CD8-positive, alpha-beta memory T cell (primary cell): Measurements from ENCODE around the gene COL19A1. TPM values are rescaled to one million over a fixed set of nuclear protein-coding genes. Genes with fewer than 3 reads are reported as not detected.
"Not testable (repeated sequence)": the region's sequence is repeated elsewhere in the genome, so short reads cannot be mapped to it uniquely, and the experiment has no call there.

Source experiments
- CTCF ChIA-PET: fragments of 350-600 bp; sonication (Branson Sonifier 250); formaldehyde crosslinking; loops from one replicate; lab custom pipeline; 2021; ENCODE audit warnings: antibody characterized with exemption; lab: Charles Lee
- POLR2A ChIA-PET: fragments of 350-600 bp; sonication (Branson Sonifier 250); formaldehyde crosslinking; loops from one replicate; lab custom pipeline; 2021; ENCODE audit warnings: antibody characterized with exemption; lab: Charles Lee
- DNase-seq, 5 donors: peaks; one replicate each; pipeline versions ENCODE4 v3.0.0 to v3.0.0-alpha.2; 2020 to 2022; ENCODE audit warnings: mixed read lengths in 1 of 5
- H3K27ac ChIP-seq: one replicate; pipeline ENCODE4 v1.7.0; 2013; ENCODE audit warnings: low read depth, mild to moderate bottlenecking, low read length, moderate library complexity
- H3K27me3 ChIP-seq: 2 replicates; pipeline ENCODE4 v1.7.0; 2013; ENCODE audit warnings: low read length, mild to moderate bottlenecking; ENCODE audit not compliant: insufficient read depth, poor library complexity, severe bottlenecking
- H3K36me3 ChIP-seq: 2 replicates; pipeline ENCODE4 v1.7.0; 2013; ENCODE audit warnings: mild to moderate bottlenecking, low read length, moderate library complexity; ENCODE audit not compliant: insufficient read depth
- H3K4me1 ChIP-seq: 2 replicates; pipeline ENCODE4 v1.7.0; 2013; ENCODE audit warnings: mild to moderate bottlenecking, low read length, moderate library complexity; ENCODE audit not compliant: insufficient read depth
- H3K4me3 ChIP-seq: 2 replicates; pipeline ENCODE4 v1.7.0; 2013; ENCODE audit warnings: mild to moderate bottlenecking, low read length
- H3K9me3 ChIP-seq: 2 replicates; pipeline ENCODE4 v1.7.0; 2013; ENCODE audit warnings: mild to moderate bottlenecking, low read length
- H3K27ac Mint-ChIP-seq, 8 donors: one replicate each; pipeline ENCODE4 v1.8.0; 2020 to 2021; ENCODE audit warnings: mixed read lengths in 8 of 8, mild to moderate bottlenecking in 6 of 8, inconsistent platforms in 3 of 8, moderate library complexity in 3 of 8
- H3K27me3 Mint-ChIP-seq, 2 donors: one replicate each; pipeline ENCODE4 v1.8.0; 2020 to 2021; ENCODE audit warnings: mixed read lengths in 2 of 2, mild to moderate bottlenecking in 1 of 2, moderate library complexity in 1 of 2
- H3K36me3 Mint-ChIP-seq, 3 donors: one replicate each; pipeline ENCODE4 v1.8.0; 2020 to 2021; ENCODE audit warnings: mixed read lengths in 3 of 3, inconsistent platforms in 1 of 3, mild to moderate bottlenecking in 1 of 3
- H3K4me1 Mint-ChIP-seq, 3 donors: one replicate each; pipeline ENCODE4 v1.8.0; 2020 to 2021; ENCODE audit warnings: mixed read lengths in 3 of 3, inconsistent platforms in 1 of 3, mild to moderate bottlenecking in 1 of 3
- H3K4me3 Mint-ChIP-seq, 7 donors: one replicate each; pipeline ENCODE4 v1.8.0; 2020 to 2021; ENCODE audit warnings: mixed read lengths in 7 of 7, mild to moderate bottlenecking in 6 of 7, moderate library complexity in 4 of 7, inconsistent platforms in 2 of 7
- H3K9me3 Mint-ChIP-seq, 5 donors: one replicate each; pipeline ENCODE4 v1.8.0; 2020 to 2022; ENCODE audit warnings: mixed read lengths in 5 of 5, mild to moderate bottlenecking in 3 of 5, moderate library complexity in 2 of 5, inconsistent platforms in 1 of 5
- polyA plus RNA-seq: library from polyadenylated mRNA; unstranded; fragments of 300-500 nt; fragmentation: Illumina TruSeq; gene quantifications from one replicate; pipeline ENCODE4 v1.2.3, GENCODE V29; 2021
- total RNA-seq, 2 experiments: library from RNA; stranded (reverse); gene quantifications; one replicate each; pipeline ENCODE4 v1.2.3, GENCODE V29; 2021

COL19A1 gene
- total and polyA plus RNA-seq, 3 experiments from 2014 or later = 0.07 to 0.33 TPM; not detected in 1

- H3K9me3 Mint-ChIP-seq, DNase-seq, H3K4me3 ChIP-seq, H3K27me3 ChIP-seq, POLR2A ChIA-PET, H3K9me3 ChIP-seq, H3K27ac Mint-ChIP-seq, H3K27me3 Mint-ChIP-seq, H3K36me3 Mint-ChIP-seq, H3K4me3 Mint-ChIP-seq, H3K4me1 ChIP-seq, H3K27ac ChIP-seq, H3K36me3 ChIP-seq, H3K4me1 Mint-ChIP-seq: not testable (repeated sequence)
- CTCF ChIA-PET = interaction anchor here (1.0 to 2.4 kb wide), 2 partner anchors 27 to 43 kb away, joined by 3 to 6 read pairs; no protein-coding TSS in a partner anchor
These were observed 42.0 kb upstream of the COL19A1 start for GRCh38 chr6:69824355-69824754.

GRCh38 chr6:69825904-69826303 lies 40.5 kb upstream of the COL19A1 start:
- Histone ChIP-seq H3K27ac (no peak overlapping the region), H3K9me3 (no peaks in the 10 kb centered on the region), H3K4me1 (no peaks in the 10 kb centered on the region), H3K27me3 (no peaks in the 10 kb centered on the region), H3K36me3 (no peaks in the 10 kb centered on the region), H3K4me3 (no peak overlapping the region)
- DNase-seq = no peak
- H3K27me3 Mint-ChIP-seq = peaks cover 0 to 7% of the 10 kb centered on the region in 2 donors
- no peaks in the 10 kb centered on the region for H3K9me3 Mint-ChIP-seq
- H3K4me1 Mint-ChIP-seq = no peaks in the 10 kb centered on the region
- ChIA-PET POLR2A (no interaction called here), CTCF (no interaction called here)
- H3K27ac Mint-ChIP-seq = no peak overlapping the region
- H3K36me3 Mint-ChIP-seq = no peaks in the 10 kb centered on the region
- H3K4me3 Mint-ChIP-seq = no peak overlapping the region

- no peaks in the 10 kb centered on the region for H3K36me3 Mint-ChIP-seq
- H3K36me3 ChIP-seq = no peaks in the 10 kb centered on the region
- no peaks in the 10 kb centered on the region for H3K9me3 Mint-ChIP-seq
- ChIA-PET CTCF (no interaction called here), POLR2A (no interaction called here)
- no peaks in the 10 kb centered on the region for H3K27me3 ChIP-seq
- peaks cover 0 to 4% of the 10 kb centered on the region in 2 donors for H3K27me3 Mint-ChIP-seq
- H3K4me1 Mint-ChIP-seq = no peaks in the 10 kb centered on the region
- H3K4me3 ChIP-seq = no peak overlapping the region
- no peak for DNase-seq
- no peak overlapping the region for H3K27ac Mint-ChIP-seq
- H3K9me3 ChIP-seq = no peaks in the 10 kb centered on the region
- H3K4me3 Mint-ChIP-seq = no peak overlapping the region
- H3K4me1 ChIP-seq = no peaks in the 10 kb centered on the region
- H3K27ac ChIP-seq = no peak overlapping the region
These were observed 39.0 kb upstream of the COL19A1 start for GRCh38 chr6:69827276-69827893.

GRCh38 chr6:69832558-69832957 lies 33.8 kb upstream of the COL19A1 start:
- ChIA-PET CTCF (no interaction called here), POLR2A (no interaction called here)
- Mint-ChIP-seq H3K27ac (no peak overlapping the region), H3K4me3 (no peak overlapping the region), H3K4me1 (peaks cover 5 to 8% (median 5%) of the 10 kb centered on the region in 3 donors), H3K27me3 (peaks cover 3 to 21% of the 10 kb centered on the region in 2 donors), H3K9me3 (no peaks in the 10 kb centered on the region), H3K36me3 (peaks cover 0 to 2% (median 0%) of the 10 kb centered on the region in 3 donors)
- Histone ChIP-seq H3K4me3 (no peak overlapping the region), H3K27me3 (peaks cover 4% of the 10 kb centered on the region), H3K9me3 (no peaks in the 10 kb centered on the region), H3K36me3 (no peaks in the 10 kb centered on the region), H3K4me1 (no peaks in the 10 kb centered on the region), H3K27ac (no peak overlapping the region)
- DNase-seq = no peak

- H3K27me3 ChIP-seq = peaks cover 5% of the 10 kb centered on the region
- POLR2A ChIA-PET = interaction anchor here (1.0 kb wide), 1 partner anchor 31 kb away, joined by 3 read pairs; no protein-coding TSS in a partner anchor
- CTCF ChIA-PET = interaction anchor here (1.3 to 1.4 kb wide), 2 partner anchors 19 to 39 kb away, joined by 5 read pairs; partner anchors contain the start of gene LMBRD1
- Mint-ChIP-seq H3K4me3 (peak overlapping the region in 1 of 7 donors; percentile 22), H3K27me3 (peaks cover 6 to 41% of the 10 kb centered on the region in 2 donors), H3K4me1 (peaks cover 5 to 8% (median 5%) of the 10 kb centered on the region in 3 donors), H3K27ac (no peak overlapping the region), H3K36me3 (peaks cover 0 to 2% (median 0%) of the 10 kb centered on the region in 3 donors), H3K9me3 (no peaks in the 10 kb centered on the region)
- H3K27ac ChIP-seq = no peak overlapping the region
- no peak overlapping the region for H3K4me3 ChIP-seq
- no peaks in the 10 kb centered on the region for H3K36me3 ChIP-seq
- peak in 1 of 5 donors; percentile 23 for DNase-seq
- H3K4me1 ChIP-seq = no peaks in the 10 kb centered on the region
- no peaks in the 10 kb centered on the region for H3K9me3 ChIP-seq
These were observed 30.8 kb upstream of the COL19A1 start for GRCh38 chr6:69835414-69836179.

- Histone ChIP-seq H3K27me3 (peaks cover 5% of the 10 kb centered on the region), H3K4me3 (no peak overlapping the region), H3K27ac (no peak overlapping the region), H3K9me3 (no peaks in the 10 kb centered on the region), H3K4me1 (no peaks in the 10 kb centered on the region), H3K36me3 (no peaks in the 10 kb centered on the region)
- no peak for DNase-seq
- Mint-ChIP-seq H3K9me3 (no peaks in the 10 kb centered on the region), H3K36me3 (no peaks in the 10 kb centered on the region), H3K4me1 (no peaks in the 10 kb centered on the region), H3K27ac (no peak overlapping the region), H3K4me3 (no peak overlapping the region), H3K27me3 (peaks cover 3 to 61% of the 10 kb centered on the region in 2 donors)
- ChIA-PET POLR2A (no interaction called here), CTCF (interaction anchor here (1.1 to 1.4 kb wide), 2 partner anchors 24 to 45 kb away, joined by 4 read pairs; partner anchors contain the start of genes COL19A1 and LMBRD1)
These were observed 24.5 kb upstream of the COL19A1 start for GRCh38 chr6:69841862-69842261.

GRCh38 chr6:69843189-69843588 lies 23.2 kb upstream of the COL19A1 start:
- Histone ChIP-seq H3K27ac (no peak overlapping the region), H3K4me3 (no peak overlapping the region), H3K27me3 (no peaks in the 10 kb centered on the region), H3K36me3 (no peaks in the 10 kb centered on the region), H3K9me3 (no peaks in the 10 kb centered on the region), H3K4me1 (no peaks in the 10 kb centered on the region)
- ChIA-PET CTCF (no interaction called here), POLR2A (no interaction called here)
- no peaks in the 10 kb centered on the region for H3K9me3 Mint-ChIP-seq
- DNase-seq = no peak
- H3K27me3 Mint-ChIP-seq = peaks cover 7 to 59% of the 10 kb centered on the region in 2 donors
- no peak overlapping the region for H3K27ac Mint-ChIP-seq
- no peaks in the 10 kb centered on the region for H3K4me1 Mint-ChIP-seq
- H3K36me3 Mint-ChIP-seq = peaks cover 0 to 1% (median 0%) of the 10 kb centered on the region in 3 donors
- no peak overlapping the region for H3K4me3 Mint-ChIP-seq

GRCh38 chr6:69846312-69846711 lies 20.0 kb upstream of the COL19A1 start:
- Mint-ChIP-seq H3K4me3 (no peak overlapping the region), H3K27ac (no peak overlapping the region)

More at GRCh38 chr6:69846312-69846711, 20.0 kb upstream of the COL19A1 start:
- no peaks in the 10 kb centered on the region for H3K9me3 ChIP-seq
- peaks cover 11 to 50% of the 10 kb centered on the region in 2 donors for H3K27me3 Mint-ChIP-seq
- ChIA-PET POLR2A (no interaction called here), CTCF (no interaction called here)
- no peak for DNase-seq
- H3K4me3 ChIP-seq = no peak overlapping the region
- no peaks in the 10 kb centered on the region for H3K27me3 ChIP-seq
- no peaks in the 10 kb centered on the region for H3K4me1 ChIP-seq
- no peaks in the 10 kb centered on the region for H3K36me3 ChIP-seq
- no peaks in the 10 kb centered on the region for H3K9me3 Mint-ChIP-seq
- no peaks in the 10 kb centered on the region for H3K4me1 Mint-ChIP-seq
- peaks cover 0 to 1% (median 0%) of the 10 kb centered on the region in 3 donors for H3K36me3 Mint-ChIP-seq
- no peak overlapping the region for H3K27ac ChIP-seq
